Endothelial cell of umbilical vein (primary cell): Measurements from ENCODE around the gene RTL10. TPM values are rescaled to one million over a fixed set of nuclear protein-coding genes. Genes with fewer than 3 reads are reported as not detected.

Experiments
- BruUV-seq: library from RNA; stranded (reverse); fragments of 400-500 nt; replicated peaks from 2 replicates; lab custom pipeline; 2021; lab: Mats Ljungman, UMichigan
- CTCF ChIA-PET: fragments of 300-600, 350-600 bp; sonication (Branson Sonifier 250); formaldehyde crosslinking; loops from one replicate; lab custom pipeline; 2021; ENCODE audit warnings: antibody characterized with exemption, inconsistent platforms; lab: Charles Lee
- POLR2A ChIA-PET: fragments of 300-600, 350-600 bp; sonication (Branson Sonifier 250); formaldehyde crosslinking; loops from one replicate; lab custom pipeline; 2021; ENCODE audit warnings: antibody characterized with exemption, inconsistent platforms; lab: Charles Lee
- DNase-seq: peaks from one replicate; pipeline ENCODE4 v3.0.0-alpha.2; 2011; ENCODE audit warnings: low read depth, low spot score
- FAIRE-seq: peaks from 2 replicates; lab custom pipeline; 2011; peaks lifted over from hg19 to GRCh38; lab: Jason Lieb, UNC
- H2AFZ ChIP-seq: 2 replicates; pipeline ENCODE4 v1.6.0; 2012; ENCODE audit warnings: low read depth, low read length, control low read depth, inconsistent platforms
- H3K27ac ChIP-seq: 2 replicates; pipeline ENCODE4 v1.5.1; 2011; ENCODE audit warnings: low read depth, mild to moderate bottlenecking, control low read depth, low read length, moderate library complexity; ENCODE audit not compliant: insufficient read depth
- H3K27me3 ChIP-seq, 2 experiments: 2 replicates each; pipeline versions ENCODE4 v1.6.0 to v1.6.1; 2011; ENCODE audit warnings: low read length in 2 of 2, mixed read lengths in 1 of 2; ENCODE audit not compliant: control insufficient read depth in 2 of 2, insufficient read depth in 2 of 2
- H3K36me3 ChIP-seq, 2 experiments: 2 replicates in 1 of 2; 3 replicates in 1 of 2; pipeline ENCODE4 v1.5.1; 2011; ENCODE audit warnings: low read length in 2 of 2, mild to moderate bottlenecking in 1 of 2, moderate library complexity in 1 of 2; ENCODE audit not compliant: control insufficient read depth in 2 of 2, insufficient read depth in 2 of 2; ENCODE audit errors: extremely low read depth in 1 of 2
- H3K4me1 ChIP-seq: 3 replicates; pipeline ENCODE4 v1.5.1; 2011; ENCODE audit warnings: mild to moderate bottlenecking, low read length; ENCODE audit not compliant: control insufficient read depth, insufficient read depth; ENCODE audit errors: extremely low read depth
- H3K4me2 ChIP-seq: 2 replicates; pipeline ENCODE4 v1.6.1; 2011; ENCODE audit warnings: low read length, control low read depth, mixed read lengths; ENCODE audit not compliant: insufficient read depth
- H3K4me3 ChIP-seq, 3 experiments: fragments of 200-600 bp in 1 of 3; sonication (generic), shearing (Covaris generic) in 1 of 3; replicated peaks in 1 of 3; 2 replicates each; pipeline ENCODE4 v1.5.1; 2011 to 2016; ENCODE audit warnings: control low read depth in 3 of 3, low read length in 3 of 3, mild to moderate bottlenecking in 2 of 3, inconsistent platforms in 1 of 3, low read depth in 1 of 3, moderate library complexity in 1 of 3; ENCODE audit not compliant: insufficient read depth in 1 of 3
- H3K79me2 ChIP-seq: 2 replicates; pipeline ENCODE4 v1.6.0; 2012; ENCODE audit warnings: low read length, inconsistent platforms; ENCODE audit not compliant: control insufficient read depth, insufficient read depth
- H3K9ac ChIP-seq: replicated peaks from 2 replicates; pipeline ENCODE3; 2011; ENCODE audit warnings: low read length, control low read depth; ENCODE audit not compliant: insufficient read depth; ENCODE audit errors: extremely low read depth
- H3K9me1 ChIP-seq: replicated peaks from 3 replicates; pipeline ENCODE4 v1.6.0; 2011; ENCODE audit warnings: mild to moderate bottlenecking, low read length; ENCODE audit not compliant: control insufficient read depth, insufficient read depth; ENCODE audit errors: extremely low read depth
- H3K9me3 ChIP-seq: replicated peaks from 2 replicates; pipeline ENCODE4 v1.5.1; 2012; ENCODE audit warnings: low read length, inconsistent platforms; ENCODE audit not compliant: control insufficient read depth, insufficient read depth
- H4K20me1 ChIP-seq: replicated peaks from 2 replicates; pipeline ENCODE3; 2011; ENCODE audit warnings: mild to moderate bottlenecking, low read length; ENCODE audit not compliant: control insufficient read depth, insufficient read depth; ENCODE audit errors: extremely low read depth
- CTCF ChIP-seq, 2 donors: IDR thresholded peaks; 1 replicate in 1 of 2; 2 replicates in 1 of 2; pipeline ENCODE4 v1.5.1; 2011; ENCODE audit warnings: low read length in 2 of 2, mild to moderate bottlenecking in 2 of 2, moderate library complexity in 2 of 2, control low read depth in 1 of 2, inconsistent platforms in 1 of 2, low read depth in 1 of 2; ENCODE audit not compliant: insufficient read depth in 1 of 2; ENCODE audit errors: extremely low read depth in 1 of 2
- EZH2 ChIP-seq: IDR thresholded peaks from 2 replicates; pipeline ENCODE4 v1.6.1; 2012; ENCODE audit warnings: borderline replicate concordance, low read depth, mild to moderate bottlenecking, moderate library complexity, low read length, inconsistent platforms; ENCODE audit not compliant: severe bottlenecking
- FOS ChIP-seq: IDR thresholded peaks from 2 replicates; pipeline ENCODE4 v1.6.1; 2011; ENCODE audit warnings: mild to moderate bottlenecking, low read length, moderate library complexity, borderline replicate concordance; ENCODE audit not compliant: insufficient read depth
- GATA2 ChIP-seq: IDR thresholded peaks from 2 replicates; pipeline ENCODE4 v1.7.0; 2011; ENCODE audit warnings: low read depth, mild to moderate bottlenecking, moderate library complexity, mixed read lengths, low read length; ENCODE audit not compliant: insufficient read length, insufficient read depth
- JUN ChIP-seq: IDR thresholded peaks from 2 replicates; pipeline ENCODE4 v1.6.1; 2011; ENCODE audit warnings: borderline replicate concordance, low read depth; ENCODE audit not compliant: insufficient read length, insufficient read depth
- MAX ChIP-seq: IDR thresholded peaks from 2 replicates; pipeline ENCODE4 v1.6.1; 2011; ENCODE audit not compliant: insufficient read depth, insufficient read length
- MYC ChIP-seq: IDR thresholded peaks from one replicate; pipeline ENCODE4 v1.6.1; 2011; ENCODE audit warnings: mild to moderate bottlenecking, low read depth, low read length
- POLR2A ChIP-seq: IDR thresholded peaks from 2 replicates; pipeline ENCODE4 v1.6.1; 2012; ENCODE audit warnings: low read depth, mild to moderate bottlenecking, control low read depth, low read length
- POLR2AphosphoS5 ChIP-seq: IDR thresholded peaks from 2 replicates; pipeline ENCODE4 v1.6.1; 2012; ENCODE audit warnings: low read depth, mild to moderate bottlenecking, control low read depth, low read length, moderate library complexity; ENCODE audit not compliant: insufficient read depth
- dilution Hi-C: fragments of 300-500 bp; cut with MboI; formaldehyde crosslinking; loops from one replicate; pipeline ENCODE4 v1.15.0; 2019; ENCODE audit warnings: low sequenced_read_pairs; ENCODE audit not compliant: extremely low pct_ligation_motif_present
- intact Hi-C: fragments of 100-400 bp; cut with micrococcal nuclease; formaldehyde crosslinking; loops from one replicate; pipeline ENCODE4 v1.10.0; 2022
- polyA plus RNA-seq, 4 experiments: library from polyadenylated mRNA; depleted of rRNA in 3 of 4; stranded (reverse) in 3 of 4; unstranded in 1 of 4; fragments of >200 nt; gene quantifications; 2 replicates each; pipeline versions ENCODE4 v1.2.1 to v1.2.3, GENCODE V29; 2011 to 2012; ENCODE audit warnings: missing spikeins in 1 of 4
- total RNA-seq: library from RNA; stranded (reverse); gene quantifications from 2 replicates; pipeline ENCODE4 v1.2.3, GENCODE V29; 2021

Gene RTL10
- total and polyA plus RNA-seq, 2 donors (not counting 3 experiments of a cell fraction or from before 2014, with no cell fraction given) = 31.9 to 40.8 TPM

- BruUV-seq = no TSS peak
- dilution Hi-C loops (no loop called here), intact Hi-C loops (loop anchor here (1.0 kb wide), 1 partner anchor 14 kb away; no protein-coding TSS in a partner anchor)
- Histone ChIP-seq H4K20me1 (no peaks in the 10 kb centered on the region), H3K79me2 (peaks cover 49% of the 10 kb centered on the region), H2AFZ (no peak overlapping the region), H3K4me2 (peak overlapping the region; percentile 81), H3K27me3 (no peaks in the 10 kb centered on the region), H3K9ac (peak overlapping the region; percentile 54), H3K4me3 (peak overlapping the region in 1 of 3 experiments; percentile 57), H3K9me3 (no peaks in the 10 kb centered on the region), H3K4me1 (peaks cover 76% of the 10 kb centered on the region), H3K36me3 (peaks cover 10 to 12% of the 10 kb centered on the region in 2 experiments), H3K9me1 (no peaks in the 10 kb centered on the region), H3K27ac (peak overlapping the region; percentile 77)
- FAIRE-seq (no peak), DNase-seq (no peak)
- TF ChIP-seq POLR2A = peak; percentile 54
- TF ChIP-seq MYC = no peak
- POLR2A ChIA-PET = interaction anchor here (1.0 to 1.3 kb wide), 3 partner anchors 10 to 32 kb away, joined by 3 read pairs; no protein-coding TSS in a partner anchor
- CTCF ChIA-PET = interaction anchor here (1.8 to 2.6 kb wide), 2 partner anchors 14 to 146 kb away, joined by 6 to 9 read pairs; no protein-coding TSS in a partner anchor
Observed at GRCh38 chr22:19876941-19877625, 22.4 kb upstream of the RTL10 start.

GRCh38 chr22:19876314-19876940, 21.8 kb upstream of the RTL10 start:
- no peak for TF ChIP-seq JUN
- TF ChIP-seq POLR2A = no peak
- no peak for TF ChIP-seq MAX
- TF ChIP-seq MYC = no peak
- no peak for TF ChIP-seq CTCF (IDR thresholded peaks at IDR 0.05; ENCODE audit: extremely low read depth in 1 of 2, insufficient read depth in 1 of 2, low read depth in 1 of 2, low read length in 2 of 2)
- no peak for TF ChIP-seq POLR2AphosphoS5
- no peak for TF ChIP-seq EZH2
- no peak for TF ChIP-seq GATA2
- no peak for TF ChIP-seq FOS
- no peaks in the 10 kb centered on the region for H3K9me1 ChIP-seq
- no TSS peak for BruUV-seq
- CTCF ChIA-PET = interaction anchor here (1.3 to 3.0 kb wide), 5 partner anchors 15 to 146 kb away, joined by 3 to 16 read pairs (median 6); no protein-coding TSS in a partner anchor
- H3K27ac ChIP-seq = peak overlapping the region; percentile 77
- H4K20me1 ChIP-seq = no peaks in the 10 kb centered on the region
- peak overlapping the region in 2 of 3 experiments; percentile 1 to 3 for H3K4me3 ChIP-seq
- H3K27me3 ChIP-seq = no peaks in the 10 kb centered on the region
- POLR2A ChIA-PET = interaction anchor here (0.6 to 1.3 kb wide), 4 partner anchors 11 to 958 kb away, joined by 3 to 4 read pairs (median 3); no protein-coding TSS in a partner anchor
- peak; percentile 85 for FAIRE-seq
- H3K4me2 ChIP-seq = peak overlapping the region; percentile 59
- intact Hi-C loops = loop anchor here (1.0 kb wide), 1 partner anchor 15 kb away; no protein-coding TSS in a partner anchor
- H3K4me1 ChIP-seq = peaks cover 70% of the 10 kb centered on the region
- H3K79me2 ChIP-seq = peaks cover 49% of the 10 kb centered on the region
- H2AFZ ChIP-seq = no peak overlapping the region
- no peaks in the 10 kb centered on the region for H3K9me3 ChIP-seq
- peak; percentile 54 for DNase-seq
- peaks cover 10 to 12% of the 10 kb centered on the region in 2 experiments for H3K36me3 ChIP-seq
- H3K9ac ChIP-seq = peak overlapping the region; percentile 54
- dilution Hi-C loops = no loop called here
